ENCODE measurements around the gene FBXO39. TPM values are rescaled to one million over a fixed set of nuclear protein-coding genes. Genes with fewer than 3 reads are reported as not detected.
"Not testable (repeated sequence)": the region's sequence is repeated elsewhere in the genome, so short reads cannot be mapped to it uniquely, and the experiment has no call there.

The FBXO39 gene
- 0.20 TPM in 1 of 2 replicates, not detected in the other for total RNA-seq (2014; rRNA removed; shearing (Covaris generic))

DNA sequence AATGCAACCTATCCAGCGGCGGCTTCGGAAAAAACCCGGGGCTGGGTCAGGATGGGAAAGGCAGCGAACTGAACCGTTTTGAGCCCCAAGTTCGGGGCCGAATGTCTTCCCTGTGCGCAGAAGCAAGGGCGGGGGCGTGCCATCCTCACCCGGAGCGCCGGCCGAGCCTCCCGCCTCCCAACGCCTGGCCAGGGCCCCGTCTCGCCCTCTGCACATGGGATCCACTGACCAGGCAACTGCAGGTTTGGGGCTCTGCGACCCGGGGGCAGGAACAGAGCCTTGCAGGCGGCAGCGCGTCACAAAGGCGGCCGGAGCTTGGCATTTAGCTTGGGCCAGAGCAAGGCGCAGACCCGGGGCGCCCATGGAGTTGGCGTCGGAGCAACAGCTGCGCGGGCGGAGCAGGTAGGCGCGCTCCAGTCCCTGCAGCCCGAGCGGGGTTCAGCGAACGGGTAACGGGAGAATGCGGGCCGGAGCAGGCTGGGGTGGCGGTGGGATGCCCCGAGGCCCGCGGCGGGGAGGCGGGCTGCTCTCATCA is at the start of gene FBXO39:
Gene FBXO39, plus strand, starts transcription at position 345 of the 535 bp plus-strand sequence. CDS start 3,654 bp downstream, outside the sequence.
- DNase-seq (ENCODE audit: low read depth), result peak; percentile 69

- no peak for DNase-seq (ENCODE audit: low read depth)
Observed at GRCh38 chr17:6729531-6729930, 46.5 kb upstream of the FBXO39 start.

DNA sequence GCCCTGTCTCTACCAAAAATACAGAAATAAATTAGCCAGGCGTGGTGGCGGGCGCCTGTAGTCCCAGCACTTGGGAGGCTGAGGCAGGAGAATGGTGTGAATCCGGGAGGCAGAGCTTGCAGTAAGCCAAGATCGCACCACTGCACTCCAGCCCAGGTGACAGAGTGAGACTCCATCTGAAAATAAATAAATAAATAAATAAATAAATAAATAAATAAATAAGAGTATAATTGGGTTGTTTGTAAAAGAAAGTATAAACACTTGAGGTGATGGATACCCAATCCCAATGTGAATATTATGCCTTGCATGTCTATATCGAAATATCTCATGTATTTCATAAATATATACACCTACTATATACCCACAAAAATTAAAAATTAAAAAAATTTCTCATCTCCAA is 29.4 kb upstream of the FBXO39 start:
- not testable (repeated sequence) for DNase-seq (ENCODE audit: low read depth)

DNA sequence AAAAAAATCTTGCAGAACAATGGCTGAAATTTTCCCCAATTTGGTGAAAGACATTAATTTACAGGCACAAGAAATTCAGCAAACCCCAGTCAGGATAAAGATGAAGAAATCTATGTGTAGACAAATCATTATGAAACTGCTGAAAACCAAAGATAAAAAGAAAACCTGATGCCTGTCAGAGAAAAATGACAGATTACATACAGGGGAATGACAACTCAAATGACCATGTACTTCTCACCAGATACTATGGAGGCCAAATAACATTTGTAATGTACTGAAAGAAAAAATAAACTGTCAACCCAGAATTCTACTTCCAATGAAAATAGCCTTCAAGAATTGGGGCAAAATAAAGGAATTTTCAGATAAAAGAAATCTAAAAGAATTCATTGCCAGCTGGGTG is 27.4 kb upstream of the FBXO39 start:
- DNase-seq (ENCODE audit: low read depth), result no peak

GRCh38 chr17:6749519-6749918 is 26.5 kb upstream of the FBXO39 start:
- DNase-seq (ENCODE audit: low read depth), result peak; percentile 33

GRCh38 chr17:6752068-6752909 is 23.7 kb upstream of the FBXO39 start:
- DNase-seq (ENCODE audit: low read depth), result peak; percentile 99

- DNase-seq (ENCODE audit: low read depth), result peak; percentile 96
Observed at GRCh38 chr17:6753006-6753445, 23.0 kb upstream of the FBXO39 start.

DNA sequence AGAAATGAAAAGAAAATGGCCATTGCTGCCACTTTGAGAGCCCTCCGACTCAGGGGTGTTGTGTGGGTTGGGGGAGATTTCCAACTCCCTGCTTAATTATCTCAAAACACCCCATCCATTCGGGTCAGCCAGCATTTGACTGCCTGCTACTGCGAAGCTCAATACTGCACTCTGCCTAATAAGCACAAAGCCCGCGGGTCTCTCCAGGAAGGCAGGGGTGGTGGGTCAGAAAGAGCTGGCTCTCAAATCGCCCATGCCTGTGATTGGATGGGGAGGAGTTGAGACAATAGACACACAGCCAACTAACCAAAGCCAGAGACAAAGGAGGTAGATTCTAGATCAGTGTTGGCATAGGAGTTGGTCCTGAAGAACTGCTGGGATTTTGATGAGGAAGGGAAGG is 22.5 kb upstream of the FBXO39 start:
- DNase-seq (ENCODE audit: low read depth), result no peak

GRCh38 chr17:6755281-6755680 is 20.7 kb upstream of the FBXO39 start:
- DNase-seq (ENCODE audit: low read depth), result no peak

DNA sequence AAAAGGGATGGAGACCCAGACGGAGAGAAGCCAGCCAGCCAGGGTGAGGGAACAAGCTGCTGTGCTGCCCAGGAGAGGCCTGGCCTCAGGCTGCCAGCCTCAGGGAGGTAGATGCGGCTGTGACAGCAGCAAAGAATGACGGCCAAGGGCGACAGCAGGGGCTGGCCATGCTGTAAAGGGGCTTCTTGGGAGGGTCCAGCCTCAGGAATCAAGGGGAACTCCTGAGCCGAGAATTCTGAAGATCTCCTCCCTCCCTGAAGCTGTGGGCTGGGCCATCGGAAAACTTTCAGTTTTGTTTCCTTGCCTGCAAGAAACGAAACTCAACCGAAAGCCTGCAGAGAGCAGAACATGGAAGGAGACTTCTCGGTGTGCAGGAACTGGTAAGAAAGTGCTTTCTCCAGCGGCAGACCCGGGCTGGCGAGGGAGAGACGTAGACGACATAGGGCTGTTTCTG is 20.3 kb upstream of the FBXO39 start, which contains the start of gene XAF1:
Gene XAF1, plus strand, starts transcription at position 316 of the 454 bp plus-strand sequence. Its CDS starts 33 bp downstream, at position 349.
- peak; percentile 82 for DNase-seq (ENCODE audit: low read depth)

DNA sequence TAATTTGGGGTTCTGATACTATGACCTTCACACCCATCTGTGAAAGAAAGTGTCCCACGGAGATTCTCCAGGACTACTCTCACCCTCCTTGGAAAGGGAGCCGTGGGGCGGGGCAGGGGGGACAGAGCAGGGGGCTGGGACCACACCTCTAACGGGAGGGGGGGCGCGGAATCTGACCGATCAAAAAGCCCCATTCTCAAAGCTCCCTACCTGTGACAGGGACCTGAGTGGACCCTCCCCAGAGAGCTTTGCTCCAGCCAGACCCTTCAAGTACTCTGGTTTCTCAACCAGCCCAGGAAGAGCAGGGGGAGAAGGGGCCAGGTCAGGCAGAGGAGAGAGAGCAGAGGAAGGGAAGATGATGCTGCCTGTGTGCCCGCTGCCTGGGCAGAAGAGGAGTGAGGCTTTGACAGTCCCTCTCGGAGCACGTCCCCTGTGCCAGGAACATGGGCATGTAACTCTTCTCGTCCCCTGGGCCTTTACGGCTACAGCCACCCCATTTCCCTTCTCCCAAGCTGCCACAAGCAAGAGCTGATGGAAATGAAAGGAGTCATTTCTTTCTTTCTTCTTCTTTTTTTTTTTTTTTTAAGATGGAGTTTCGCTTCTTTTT is 19.5 kb upstream of the FBXO39 start:
- DNase-seq (ENCODE audit: low read depth), result no peak

- no peak for DNase-seq (ENCODE audit: low read depth)
Observed at GRCh38 chr17:6757747-6758146, 18.3 kb upstream of the FBXO39 start.

- no peak for DNase-seq (ENCODE audit: low read depth)
Observed at GRCh38 chr17:6761779-6762178, 14.2 kb upstream of the FBXO39 start.

DNA sequence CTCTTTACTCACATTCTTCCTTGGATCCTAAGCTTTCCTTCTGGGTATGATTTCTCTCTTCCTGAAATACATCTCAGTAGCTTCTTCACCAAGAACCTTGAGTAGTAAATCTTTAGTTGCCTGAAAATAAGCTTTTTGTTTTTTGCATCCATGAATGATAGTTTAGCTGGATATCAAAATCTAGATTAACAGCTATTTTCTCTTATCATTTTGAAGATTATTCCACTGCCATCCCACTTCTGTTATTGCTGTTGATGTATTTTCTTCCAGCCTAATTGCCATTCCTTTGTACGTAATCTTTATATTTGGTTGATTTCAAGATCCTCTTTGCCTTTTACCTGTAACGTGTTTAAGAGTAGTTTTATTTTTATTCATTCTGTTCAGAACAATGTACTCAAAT is 7.6 kb upstream of the FBXO39 start:
- DNase-seq (ENCODE audit: low read depth), result no peak

- DNase-seq (ENCODE audit: low read depth), result no peak
Observed at GRCh38 chr17:6772016-6772415, 4.0 kb upstream of the FBXO39 start.

DNA sequence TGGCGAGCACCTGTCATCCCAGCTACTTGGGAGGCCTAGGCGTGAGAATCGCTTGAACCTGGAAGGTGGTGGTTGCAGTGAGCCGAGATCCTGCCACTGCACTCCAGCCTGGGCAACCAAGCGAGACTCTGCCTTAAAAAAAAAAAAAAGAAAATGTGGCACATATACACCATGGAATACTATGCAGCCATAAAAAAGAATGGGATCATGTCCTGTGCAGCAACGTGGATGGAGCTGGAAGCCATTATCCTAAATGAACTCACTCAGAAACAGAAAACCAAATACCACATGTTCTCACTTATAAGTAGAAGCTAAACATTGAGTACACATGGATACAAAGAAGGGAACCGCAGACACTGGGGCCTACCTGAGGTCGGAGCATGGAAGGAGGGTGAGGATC is 1.1 kb upstream of the FBXO39 start:
- DNase-seq (ENCODE audit: low read depth), result not testable (repeated sequence)

DNA sequence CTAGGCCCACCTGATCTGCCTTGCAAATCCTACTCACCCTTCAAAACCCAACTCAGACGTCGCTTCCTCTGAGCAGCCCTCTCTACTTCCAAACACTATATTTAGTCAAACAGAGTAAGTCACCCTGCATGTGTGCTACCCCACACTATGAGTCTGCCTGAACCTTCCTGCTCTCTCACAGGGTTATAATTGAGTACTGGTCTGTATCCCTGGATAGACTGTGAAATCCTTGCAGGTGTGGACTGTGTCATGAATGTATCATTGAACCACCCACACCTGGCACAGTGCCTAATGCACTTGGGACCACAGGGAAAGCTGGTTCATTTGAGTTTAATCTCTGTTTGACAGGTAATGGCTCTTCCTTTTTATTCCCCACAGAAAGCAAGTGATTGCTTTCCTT is 3.4 kb downstream of the FBXO39 start:
- DNase-seq (ENCODE audit: low read depth), result no peak

- DNase-seq (ENCODE audit: low read depth), result no peak
Observed at GRCh38 chr17:6780001-6780400, 4.0 kb downstream of the FBXO39 start.

- no peak for DNase-seq (ENCODE audit: low read depth)
Observed at GRCh38 chr17:6780886-6781285, 4.9 kb downstream of the FBXO39 start.

- no peak for DNase-seq (ENCODE audit: low read depth)
Observed at GRCh38 chr17:6782244-6782643, 6.2 kb downstream of the FBXO39 start.

DNA sequence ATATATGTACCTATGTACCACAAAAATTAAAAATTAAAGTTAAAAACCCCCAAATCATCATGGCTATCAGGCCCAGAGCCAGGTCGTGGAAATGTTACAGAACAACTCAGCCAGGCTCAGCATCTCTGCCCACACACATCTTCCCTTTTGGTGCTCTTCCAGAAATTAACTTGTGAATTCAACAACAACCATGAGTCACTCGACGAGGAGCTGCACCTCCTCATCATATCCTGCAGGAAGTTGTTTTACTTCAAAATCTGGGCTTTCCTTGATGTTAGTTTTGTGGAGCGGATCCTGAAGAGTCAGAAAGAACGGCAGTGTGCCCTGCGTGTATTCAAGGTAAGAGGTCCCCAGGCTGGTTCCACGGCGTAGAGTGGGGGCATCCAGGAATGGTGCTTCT is 10.6 kb downstream of the FBXO39 start:
- DNase-seq (ENCODE audit: low read depth), result peak; percentile 84

DNA sequence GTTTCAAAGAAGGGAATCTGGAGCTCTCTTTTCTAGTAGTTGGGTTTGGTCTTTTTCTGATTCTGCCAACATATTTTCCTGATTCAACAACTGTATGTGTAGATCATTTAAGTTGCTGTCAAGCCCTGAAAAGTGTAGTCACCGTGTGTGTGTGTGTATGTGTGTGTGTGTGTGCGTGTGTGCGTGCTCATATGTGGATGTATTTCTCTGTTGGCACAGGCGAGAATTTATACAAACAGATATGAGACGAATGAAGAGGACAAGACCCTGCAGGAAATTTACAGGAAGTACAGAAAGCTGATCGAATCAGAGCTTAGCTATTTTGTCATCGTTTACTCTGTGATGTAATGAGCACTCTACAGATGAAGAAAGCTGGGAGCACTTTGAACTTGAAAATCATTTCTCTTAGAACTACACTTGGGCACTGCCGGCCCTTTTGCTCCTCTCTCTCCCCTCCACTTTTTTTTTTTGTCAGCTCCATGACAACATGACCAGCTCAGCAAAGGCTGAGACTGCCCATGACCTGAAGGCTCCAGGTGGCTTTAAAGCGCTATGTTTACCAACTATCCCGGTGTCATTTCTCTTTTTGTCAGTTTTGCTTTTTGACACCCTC is 11.2 kb downstream of the FBXO39 start:
- DNase-seq (ENCODE audit: low read depth), result no peak

All from M059J (cell line).